Stimulated activated CD8-positive, alpha-beta memory T cell treated with anti-CD3 and anti-CD28 coated beads, Interleukin-4, amount 100 ng/mL, for 4 hours (primary cell): ENCODE data around the gene SCGB1D1.

ENCODE experiments used
- DNase-seq, 2 donors: peaks; one replicate each; pipeline ENCODE4 v3.0.0-alpha.2; 2020; ENCODE audit warnings: low read depth in 2 of 2, low spot score in 1 of 2

The SCGB1D1 gene

DNA sequence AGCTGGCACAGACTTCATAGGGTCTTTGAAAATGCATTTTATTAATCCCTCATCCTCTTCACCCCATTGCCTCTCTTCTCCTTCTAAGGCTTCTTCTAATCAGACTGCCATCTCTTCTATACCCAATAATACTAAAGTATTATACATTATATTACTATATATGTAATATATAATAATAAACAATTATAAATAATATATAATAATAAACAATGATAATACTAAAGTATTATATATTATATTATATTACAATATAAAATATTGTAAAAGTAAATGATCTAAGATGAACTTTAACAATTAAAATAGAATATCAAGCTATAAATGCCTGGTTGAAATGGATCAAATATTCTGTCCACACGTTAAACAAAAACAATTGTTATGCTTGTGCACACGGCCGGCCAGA, 31.5 kb downstream of the SCGB1D1 start:
- DNase-seq: no peak

- DNase-seq: no peak
These were observed 33.1 kb downstream of the SCGB1D1 start for GRCh38 chr11:62223095-62223494.

- no peak for DNase-seq
These were observed 43.7 kb downstream of the SCGB1D1 start for GRCh38 chr11:62233730-62234129.

DNA sequence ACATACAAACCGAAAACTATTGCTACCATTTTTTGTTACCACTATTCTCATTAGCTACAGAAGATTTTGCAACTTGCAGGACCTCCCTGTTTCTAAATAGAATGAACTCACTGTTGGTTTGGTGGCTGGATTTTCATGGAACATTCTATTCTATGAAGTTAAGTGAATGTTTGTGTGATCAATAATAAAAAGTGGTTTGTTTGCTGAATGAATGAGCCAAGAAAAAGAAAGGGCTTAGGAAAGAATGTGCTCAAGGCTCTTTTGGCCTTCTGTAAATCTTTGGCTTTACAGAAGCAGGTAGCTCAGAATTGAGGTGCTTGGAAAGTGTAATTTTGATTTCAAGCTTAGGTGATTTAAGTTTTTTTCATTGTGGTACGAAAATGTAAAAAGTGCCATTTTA, 46.2 kb downstream of the SCGB1D1 start:
- no peak for DNase-seq

DNA sequence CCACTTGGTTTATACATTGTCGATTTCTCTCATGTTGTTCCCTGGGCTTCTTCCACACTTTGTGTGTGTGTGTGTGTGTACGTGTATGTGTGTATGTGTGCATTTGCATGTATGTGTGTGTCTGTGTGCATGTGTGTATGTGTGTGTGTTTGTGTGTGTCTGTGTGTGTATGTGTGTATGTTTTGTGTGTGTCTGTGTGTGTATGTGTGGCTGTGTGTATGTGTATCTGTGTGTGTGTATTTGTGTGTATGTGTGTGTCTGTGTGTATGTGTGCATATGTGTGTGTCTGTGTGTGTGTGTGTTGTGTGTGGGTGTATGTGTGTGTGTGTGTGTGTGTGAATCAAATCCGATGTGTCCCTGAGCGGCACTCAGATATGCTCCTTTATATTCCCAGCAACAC, 47.5 kb downstream of the SCGB1D1 start:
- no peak for DNase-seq

DNA sequence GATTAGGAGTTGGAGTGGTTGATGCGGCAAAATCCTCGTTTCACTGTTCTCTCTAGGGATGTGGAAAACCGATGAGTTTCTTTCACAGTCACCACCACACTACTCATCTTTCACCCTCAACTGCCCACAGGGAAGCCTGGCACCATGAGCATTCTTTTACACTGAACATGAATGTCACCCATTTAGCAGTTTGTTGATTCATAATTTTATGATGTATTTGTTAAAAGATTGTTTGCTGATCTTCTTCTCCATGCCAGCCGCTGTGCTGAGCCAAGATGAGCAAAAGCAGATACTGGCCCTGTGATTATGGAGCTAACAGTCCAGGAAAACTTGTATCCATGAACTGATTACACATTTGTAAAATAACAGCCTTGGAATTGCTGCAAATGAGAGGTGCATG, 48.1 kb downstream of the SCGB1D1 start:
- no peak for DNase-seq

DNA sequence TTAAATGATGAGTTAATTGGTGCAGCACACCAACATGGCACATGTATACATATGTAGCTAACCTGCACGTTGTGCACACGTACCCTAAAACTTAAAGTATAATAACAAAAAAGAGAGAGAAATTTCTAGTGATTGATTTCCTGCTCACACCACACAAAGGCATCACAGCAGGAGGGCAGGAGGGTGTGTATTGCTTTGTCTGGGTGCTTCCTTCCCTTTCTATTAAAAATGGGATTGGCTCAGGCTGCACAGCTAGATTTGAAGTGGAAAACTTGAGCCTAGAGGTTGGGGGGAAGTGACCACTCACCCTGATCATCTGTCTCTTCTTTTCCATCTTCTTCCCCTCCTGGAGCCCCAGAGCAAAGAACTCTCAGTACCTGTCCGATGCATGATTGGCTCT, 51.1 kb downstream of the SCGB1D1 start:
- DNase-seq: no peak

DNA sequence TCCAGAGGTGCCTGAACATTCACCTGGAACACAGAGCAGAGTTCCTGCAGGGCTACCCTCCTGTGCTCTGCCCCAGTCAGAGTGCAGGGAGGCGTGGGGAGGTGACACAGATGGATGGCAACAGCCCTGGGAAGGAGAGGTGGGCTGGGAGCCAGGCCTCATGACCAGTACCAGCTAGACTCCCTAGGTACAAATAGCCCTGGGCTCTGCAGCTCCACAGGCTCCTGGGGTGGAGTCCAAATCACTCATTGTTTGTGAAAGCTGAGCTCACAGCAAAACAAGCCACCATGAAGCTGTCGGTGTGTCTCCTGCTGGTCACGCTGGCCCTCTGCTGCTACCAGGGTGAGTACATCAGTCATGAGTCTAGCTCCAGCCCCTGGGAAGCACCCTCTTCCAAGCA, 52.0 kb downstream of the SCGB1D1 start, which contains the start of gene SCGB1D2:
Gene SCGB1D2, plus strand, starts transcription at position 219 of the 400 bp plus-strand sequence. Its CDS starts 69 bp downstream, at position 288.
- DNase-seq: no peak
